WI38 (cell line): ENCODE measurements around the gene COPB2.

Source experiments
- H3K4me3 ChIP-seq: 2 replicates; pipeline ENCODE4 v1.5.1; 2011; ENCODE audit warnings: low read depth, mild to moderate bottlenecking, control low read depth, low read length
- CTCF ChIP-seq: IDR thresholded peaks from 2 replicates; pipeline ENCODE4 v1.5.1; 2012; ENCODE audit warnings: low read depth, mild to moderate bottlenecking, control low read depth, low read length

The COPB2 gene

GRCh38 chr3:139319428-139320402 lies 69.7 kb downstream of the COPB2 start:
- TF ChIP-seq CTCF = peak; percentile 55
- no peak overlapping the region for H3K4me3 ChIP-seq

- no peak for TF ChIP-seq CTCF
- H3K4me3 ChIP-seq = no peak overlapping the region
Measured at GRCh38 chr3:139318826-139319225, 70.6 kb downstream of the COPB2 start.

- H3K4me3 ChIP-seq = no peak overlapping the region
- no peak for TF ChIP-seq CTCF
Measured at GRCh38 chr3:139318431-139318816, 71.0 kb downstream of the COPB2 start.

GRCh38 chr3:139317660-139318430 lies 71.6 kb downstream of the COPB2 start:
- TF ChIP-seq CTCF = no peak

GRCh38 chr3:139317215-139317614 lies 72.2 kb downstream of the COPB2 start:
- no peak for TF ChIP-seq CTCF
- H3K4me3 ChIP-seq = no peak overlapping the region

More at GRCh38 chr3:139317660-139318430, 71.6 kb downstream of the COPB2 start:
- H3K4me3 ChIP-seq = no peak overlapping the region

GRCh38 chr3:139313921-139314320 lies 75.5 kb downstream of the COPB2 start:
- no peak for TF ChIP-seq CTCF
- H3K4me3 ChIP-seq = no peak overlapping the region

GRCh38 chr3:139312959-139313358 lies 76.5 kb downstream of the COPB2 start:
- H3K4me3 ChIP-seq = no peak overlapping the region
- TF ChIP-seq CTCF = no peak
